Neural cell (in vitro differentiated cells): ENCODE measurements around the gene KRT74.

Experiments
- CTCF ChIP-seq: fragments of 450-650 bp; IDR thresholded peaks from 2 replicates; pipeline ENCODE4 v1.5.1; 2014; ENCODE audit warnings: antibody characterized with exemption, mild to moderate bottlenecking, moderate library complexity; ENCODE audit not compliant: poor library complexity, severe bottlenecking
- EP300 ChIP-seq: fragments of 450-650 bp; conservative IDR thresholded peaks from 2 replicates; pipeline ENCODE4 v1.6.1; 2014; ENCODE audit warnings: antibody characterized with exemption, mild to moderate bottlenecking, moderate library complexity; ENCODE audit not compliant: poor library complexity, severe bottlenecking
- EZH2 ChIP-seq: fragments of 200-600, 300-800 bp; shearing (Covaris generic), sonication (generic); IDR thresholded peaks from 2 replicates; pipeline ENCODE4 v1.6.1; 2014; ENCODE audit warnings: antibody characterized with exemption, low read length, borderline replicate concordance, mild to moderate bottlenecking; ENCODE audit not compliant: insufficient read depth, poor library complexity, severe bottlenecking
- MXI1 ChIP-seq: fragments of 450-650 bp; conservative IDR thresholded peaks from 2 replicates; pipeline ENCODE4 v1.6.1; 2014; ENCODE audit warnings: antibody characterized with exemption, mild to moderate bottlenecking; ENCODE audit not compliant: poor library complexity, severe bottlenecking
- POLR2AphosphoS5 ChIP-seq: IDR thresholded peaks from 2 replicates; pipeline ENCODE4 v1.6.1; 2012
- RAD21 ChIP-seq: fragments of 450-650 bp; conservative IDR thresholded peaks from 2 replicates; pipeline ENCODE4 v1.6.1; 2014; ENCODE audit warnings: antibody characterized with exemption, mild to moderate bottlenecking, moderate library complexity
- REST ChIP-seq: IDR thresholded peaks from 2 replicates; pipeline ENCODE4 v1.6.1; 2012; ENCODE audit warnings: borderline replicate concordance
- SMC3 ChIP-seq: fragments of 450-650 bp; conservative IDR thresholded peaks from 2 replicates; pipeline ENCODE4 v1.6.1; 2014; ENCODE audit warnings: antibody characterized with exemption, mild to moderate bottlenecking, moderate library complexity; ENCODE audit not compliant: poor library complexity
- TAF1 ChIP-seq: IDR thresholded peaks from 2 replicates; pipeline ENCODE4 v1.6.1; 2012; ENCODE audit warnings: low read depth

GRCh38 chr12:52543985-52544883 is 29.4 kb downstream of the KRT74 start:
- no peak for TF ChIP-seq CTCF
- TF ChIP-seq EP300: no peak
- no peak for TF ChIP-seq MXI1
- TF ChIP-seq POLR2AphosphoS5: no peak
- no peak for TF ChIP-seq EZH2
- no peak for TF ChIP-seq RAD21
- TF ChIP-seq TAF1: no peak
- TF ChIP-seq REST: no peak
- no peak for TF ChIP-seq SMC3
